Kidney glomerular epithelial cell (primary cell): Measurements from ENCODE around the gene ADGRL3.

Experiments used
- DNase-seq: peaks from one replicate; lab custom pipeline; 2025; lab: John Stamatoyannopoulos, UW

Gene ADGRL3

DNA sequence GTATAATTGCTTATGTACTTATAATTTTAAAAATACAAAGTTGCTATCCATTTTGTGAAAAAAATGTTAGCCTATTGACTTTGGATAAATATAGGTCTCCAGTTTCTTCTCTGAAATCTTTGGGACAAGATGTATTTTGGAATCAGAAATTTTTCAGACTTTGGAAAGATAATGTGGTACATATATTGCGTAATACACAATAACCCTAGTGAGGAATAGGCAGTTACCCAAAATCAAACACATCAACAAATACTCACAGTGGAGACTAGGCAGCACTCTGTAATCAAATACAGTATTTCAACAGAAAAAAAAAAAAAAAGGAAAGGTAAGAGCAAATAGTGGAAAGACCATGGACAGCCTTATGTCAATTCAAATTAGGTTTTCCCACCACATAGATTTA is 796.8 kb downstream of the ADGRL3 start:
- no peak for DNase-seq

DNA sequence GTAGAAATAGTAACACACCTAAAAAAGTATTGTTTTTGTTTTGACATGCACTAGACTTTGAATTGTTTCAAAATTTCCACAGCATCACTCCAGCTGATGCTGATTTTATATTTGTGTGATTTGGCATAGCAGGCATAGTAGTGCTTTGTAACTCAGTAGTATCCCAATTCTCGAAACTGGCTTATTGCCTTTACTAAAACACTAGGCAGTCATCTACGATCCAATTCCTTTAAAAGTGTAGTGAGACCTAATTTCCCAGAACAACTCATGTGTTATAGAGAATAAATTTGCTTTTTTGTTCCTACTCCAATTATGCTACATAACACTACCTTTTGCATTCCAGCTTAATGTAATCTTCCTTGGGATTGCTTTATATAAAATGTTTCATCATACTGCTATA is 797.7 kb downstream of the ADGRL3 start:
- DNase-seq: no peak

DNA sequence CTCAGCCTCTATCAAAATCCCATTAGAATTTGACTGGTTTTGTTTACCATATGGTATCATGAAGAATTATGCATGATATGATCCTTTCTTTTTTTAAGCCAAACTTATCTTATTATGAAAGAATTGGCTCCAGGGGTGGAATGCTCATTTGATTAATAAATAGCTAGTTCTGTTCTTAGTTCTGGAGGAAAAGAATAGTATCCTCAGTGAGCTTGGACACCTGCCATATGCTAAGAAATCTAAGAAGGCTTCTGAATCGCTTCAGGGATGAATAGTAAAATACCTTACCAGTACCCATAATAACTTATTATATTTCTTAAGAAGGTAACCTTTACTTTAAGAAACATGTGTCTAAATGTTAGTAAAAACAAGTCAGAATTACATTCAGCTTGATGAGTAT is 803.6 kb downstream of the ADGRL3 start:
- no peak for DNase-seq

DNA sequence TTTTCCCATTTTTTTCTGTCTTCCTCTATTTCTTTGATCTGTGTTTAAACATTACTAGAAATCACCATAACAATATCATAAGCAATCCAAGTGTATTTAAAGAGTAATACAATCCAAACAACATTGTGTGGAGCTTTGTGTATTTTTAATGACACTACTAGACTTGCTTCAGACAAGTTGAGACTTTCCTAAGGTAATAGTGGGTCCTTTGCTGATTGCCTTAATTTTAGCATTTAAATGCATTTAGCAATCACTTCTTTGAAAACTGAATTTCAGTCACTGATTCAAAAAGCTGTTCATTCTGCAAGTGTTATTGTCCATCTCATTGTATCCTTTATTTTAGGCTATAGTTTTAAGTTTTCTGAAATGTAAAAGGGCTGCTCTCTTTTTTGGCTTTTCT is 804.8 kb downstream of the ADGRL3 start:
- no peak for DNase-seq

DNA sequence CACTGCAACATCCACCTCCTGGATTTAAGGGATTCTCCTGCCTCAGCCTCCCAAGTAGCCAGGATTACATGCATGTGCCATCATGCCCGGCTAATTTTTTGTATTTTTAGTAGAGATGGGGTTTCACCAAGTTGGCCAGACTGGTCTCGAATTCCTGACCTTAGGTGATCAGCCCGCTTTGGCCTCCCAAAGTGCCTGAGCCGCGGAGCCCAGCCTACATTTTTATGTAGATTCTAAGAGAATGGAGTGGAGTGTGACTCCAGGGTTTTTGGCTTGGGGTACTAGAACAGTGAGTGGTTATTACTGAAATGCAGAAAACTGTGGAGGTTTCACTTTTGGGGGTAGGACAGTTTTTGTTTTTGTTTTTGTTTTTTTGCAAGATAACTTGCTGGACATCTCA is 806.0 kb downstream of the ADGRL3 start:
- no peak for DNase-seq

DNA sequence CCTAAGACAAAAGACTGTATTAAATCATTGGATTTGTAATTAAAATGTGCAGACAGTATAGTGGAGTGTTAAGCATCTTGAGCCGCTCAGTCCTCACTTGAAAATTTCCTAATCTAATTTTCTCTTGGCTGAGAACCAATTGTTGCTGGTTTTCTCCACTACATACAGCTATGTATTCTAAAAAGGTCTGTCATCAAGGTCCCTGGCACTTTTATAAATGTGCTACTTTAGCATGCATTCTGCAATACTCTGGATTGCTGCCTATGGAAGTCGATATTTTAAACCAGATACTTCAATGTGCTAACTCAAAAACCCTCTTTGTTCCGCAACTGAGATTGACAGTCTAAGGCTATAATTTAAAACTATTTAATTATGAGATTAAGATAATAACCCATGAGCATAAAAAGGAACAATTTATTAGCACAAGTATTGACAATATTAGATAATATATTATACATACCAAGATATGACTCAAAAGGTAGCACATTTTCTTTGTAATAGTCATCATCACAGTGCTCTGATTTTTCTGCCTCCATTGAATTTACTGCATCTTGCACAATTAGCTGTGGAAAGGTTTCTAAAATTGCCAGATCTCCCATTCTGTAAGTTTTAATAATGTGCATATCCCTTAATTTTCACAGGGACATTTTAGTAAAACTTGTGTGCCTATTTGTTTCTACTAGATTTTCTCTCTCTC is 815.1 kb downstream of the ADGRL3 start:
- DNase-seq: no peak

DNA sequence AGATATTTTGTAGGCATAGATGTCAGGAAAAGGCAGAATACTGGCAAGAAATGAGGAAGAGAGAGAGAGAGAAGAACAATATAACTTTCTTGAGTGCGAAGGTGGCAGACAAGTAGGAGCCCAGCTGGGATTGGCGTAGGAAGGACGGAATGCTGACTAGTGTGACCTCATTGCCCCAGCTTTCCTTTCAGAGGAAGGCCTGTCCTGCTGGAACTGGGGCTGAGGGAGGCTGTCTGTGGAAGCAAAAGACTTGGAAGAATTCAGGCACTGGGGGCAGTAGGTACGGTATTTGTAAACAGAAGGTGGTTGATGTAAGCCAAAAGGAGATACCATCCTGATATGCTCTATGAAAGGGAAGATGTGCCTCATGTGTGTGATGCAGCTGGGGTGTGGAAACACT is 818.4 kb downstream of the ADGRL3 start:
- no peak for DNase-seq

DNA sequence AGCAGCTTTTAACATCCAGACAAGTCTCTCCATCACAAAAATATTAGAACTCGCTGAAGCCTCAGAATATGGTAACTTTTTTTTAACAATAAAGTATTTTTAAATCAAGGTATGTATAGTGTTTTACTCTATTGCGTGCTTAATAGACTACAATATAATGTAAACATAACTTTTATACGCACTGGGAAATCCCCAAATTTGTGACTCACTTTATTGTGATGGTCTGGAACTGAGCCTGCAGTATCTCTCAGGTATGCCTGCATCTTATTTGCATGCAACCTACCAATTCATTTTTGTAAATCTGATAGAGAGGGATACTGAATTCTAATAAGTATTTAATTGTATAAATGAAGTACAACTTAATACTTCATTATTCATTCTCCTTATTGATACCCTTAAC is 823.5 kb downstream of the ADGRL3 start:
- no peak for DNase-seq

DNA sequence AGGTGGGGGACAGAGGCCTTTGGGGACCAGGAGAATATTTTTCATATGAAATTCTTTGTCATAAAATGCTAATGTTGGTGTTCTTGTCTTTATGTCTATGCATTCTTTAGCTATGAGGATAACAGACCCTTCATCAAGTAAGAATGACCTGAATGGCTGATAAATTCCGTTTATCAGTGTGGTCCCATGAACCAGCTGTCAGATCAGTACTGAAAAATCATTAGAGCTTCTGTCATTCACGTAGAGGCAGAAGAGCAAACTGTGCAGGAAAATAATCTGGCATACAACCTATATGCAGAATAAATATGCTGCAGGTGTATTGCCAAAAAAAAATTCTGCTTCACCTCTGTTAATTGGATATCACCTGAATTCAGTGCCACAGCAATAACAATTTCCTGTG is 828.6 kb downstream of the ADGRL3 start:
- no peak for DNase-seq

DNA sequence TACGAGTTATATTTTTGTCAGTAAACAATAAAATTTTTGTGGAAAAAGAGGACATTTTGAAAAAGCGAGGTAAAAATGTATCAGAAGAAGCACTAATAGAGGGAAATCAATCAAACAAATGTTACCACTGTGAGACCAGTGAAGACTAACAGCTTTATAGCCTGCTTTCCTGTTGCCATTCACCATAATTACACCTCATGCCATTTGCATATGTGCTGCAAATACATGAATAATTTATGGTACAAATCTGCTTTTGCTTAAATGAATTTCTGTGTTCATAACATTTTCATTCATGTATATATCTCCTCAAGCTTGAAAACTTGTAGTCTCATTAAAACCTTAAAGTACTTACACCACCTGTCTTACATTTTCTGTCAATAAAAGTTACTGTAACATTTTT is 830.8 kb downstream of the ADGRL3 start:
- no peak for DNase-seq

DNA sequence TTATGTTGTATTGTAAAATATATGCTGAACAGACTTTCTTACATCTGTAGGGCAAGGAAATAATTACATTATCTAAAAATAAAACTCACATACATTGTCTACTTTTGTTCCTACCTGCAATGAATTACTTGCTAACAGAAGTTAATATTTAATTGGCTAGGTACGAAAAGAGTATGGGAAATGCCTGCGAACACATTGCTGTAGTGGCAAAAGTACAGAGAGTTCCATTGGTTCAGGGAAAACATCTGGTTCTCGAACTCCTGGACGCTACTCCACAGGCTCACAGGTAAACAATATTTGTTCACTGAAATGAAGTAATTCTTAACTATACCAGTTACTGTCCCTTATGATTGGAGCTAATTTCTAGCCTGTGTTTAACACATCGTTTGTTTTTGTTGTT is 837.4 kb downstream of the ADGRL3 start:
- no peak for DNase-seq

DNA sequence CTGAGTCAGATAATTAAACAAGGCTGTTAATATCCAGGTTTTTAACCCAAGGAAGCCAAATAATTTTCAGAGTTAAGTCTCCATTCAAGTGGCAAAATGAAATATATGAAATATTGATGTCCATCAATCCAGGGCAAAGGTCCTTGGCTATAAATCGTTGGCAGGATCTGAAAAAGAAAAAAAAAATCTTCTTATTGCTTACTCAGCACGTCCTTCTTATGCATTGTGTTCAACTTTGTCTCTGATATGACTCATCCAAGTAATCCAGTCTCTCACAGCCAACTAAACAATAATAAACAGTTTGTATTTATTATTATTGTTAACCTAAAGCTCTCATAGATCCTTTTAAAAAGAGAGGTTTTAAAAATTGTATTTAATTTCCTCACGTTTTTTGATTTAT is 851.2 kb downstream of the ADGRL3 start:
- no peak for DNase-seq

DNA sequence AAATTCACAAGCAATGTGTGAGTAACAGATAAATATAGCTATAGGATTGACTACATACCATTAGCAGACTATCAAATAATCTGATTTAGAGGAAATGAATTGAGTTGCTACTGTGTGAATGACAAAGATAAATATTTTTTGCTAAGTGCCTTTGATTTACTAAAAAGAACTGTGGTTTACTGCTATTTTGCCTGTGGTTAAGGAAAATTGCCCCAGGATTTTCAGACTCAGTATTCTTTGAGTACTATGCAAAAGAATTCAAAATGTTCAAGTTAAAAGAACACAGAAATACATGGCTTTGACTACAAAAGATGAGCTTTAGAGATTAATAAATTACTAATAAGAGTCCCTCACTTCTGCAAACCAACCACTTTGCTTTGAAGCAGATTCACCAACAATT is 853.8 kb downstream of the ADGRL3 start:
- DNase-seq: no peak

DNA sequence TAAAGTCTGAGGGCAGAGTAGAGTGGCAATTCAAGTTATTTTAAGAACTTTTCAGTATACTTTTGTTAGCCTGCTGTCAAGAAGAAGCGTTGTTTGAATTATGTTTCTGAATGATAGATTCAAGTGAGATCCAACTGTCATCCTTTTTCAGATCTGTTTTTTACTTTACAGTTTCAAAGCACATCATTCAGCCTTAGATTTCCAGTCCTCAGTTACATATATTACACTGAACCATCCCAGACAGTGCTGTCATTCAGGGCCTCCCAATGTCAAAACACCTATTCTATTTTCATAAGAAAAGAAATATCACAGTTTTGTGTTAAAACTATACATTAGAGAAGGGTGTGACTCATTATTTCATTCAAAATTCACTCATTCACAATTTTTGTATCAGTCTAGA is 856.9 kb downstream of the ADGRL3 start:
- no peak for DNase-seq

DNA sequence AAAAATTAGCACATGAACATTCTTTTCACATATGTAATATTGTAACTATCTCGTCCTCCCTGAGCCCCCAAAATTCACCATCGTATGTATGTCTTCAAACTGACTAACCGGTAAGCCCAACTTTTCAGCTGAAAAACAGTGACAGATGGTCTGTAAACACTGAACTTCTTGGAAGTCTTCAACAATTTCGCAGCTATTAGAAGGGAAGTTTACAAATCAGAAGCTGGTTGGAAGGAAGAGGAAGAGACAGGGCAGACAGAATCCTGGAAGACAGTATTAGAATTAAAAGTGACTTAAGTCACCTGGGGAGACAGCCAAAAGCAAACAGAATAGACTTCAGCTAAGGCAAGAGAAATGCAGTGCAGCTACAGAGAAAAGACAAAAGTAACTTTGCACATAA is 858.4 kb downstream of the ADGRL3 start:
- DNase-seq: no peak

DNA sequence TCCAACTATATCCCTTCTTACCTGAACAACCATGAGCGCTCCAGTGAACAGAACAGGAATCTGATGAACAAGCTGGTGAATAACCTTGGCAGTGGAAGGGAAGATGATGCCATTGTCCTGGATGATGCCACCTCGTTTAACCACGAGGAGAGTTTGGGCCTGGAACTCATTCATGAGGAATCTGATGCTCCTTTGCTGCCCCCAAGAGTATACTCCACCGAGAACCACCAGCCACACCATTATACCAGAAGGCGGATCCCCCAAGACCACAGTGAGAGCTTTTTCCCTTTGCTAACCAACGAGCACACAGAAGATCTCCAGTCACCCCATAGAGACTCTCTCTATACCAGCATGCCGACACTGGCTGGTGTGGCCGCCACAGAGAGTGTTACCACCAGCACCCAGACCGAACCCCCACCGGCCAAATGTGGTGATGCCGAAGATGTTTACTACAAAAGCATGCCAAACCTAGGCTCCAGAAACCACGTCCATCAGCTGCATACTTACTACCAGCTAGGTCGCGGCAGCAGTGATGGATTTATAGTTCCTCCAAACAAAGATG is 870.2 kb downstream of the ADGRL3 start:
- no peak for DNase-seq

DNA sequence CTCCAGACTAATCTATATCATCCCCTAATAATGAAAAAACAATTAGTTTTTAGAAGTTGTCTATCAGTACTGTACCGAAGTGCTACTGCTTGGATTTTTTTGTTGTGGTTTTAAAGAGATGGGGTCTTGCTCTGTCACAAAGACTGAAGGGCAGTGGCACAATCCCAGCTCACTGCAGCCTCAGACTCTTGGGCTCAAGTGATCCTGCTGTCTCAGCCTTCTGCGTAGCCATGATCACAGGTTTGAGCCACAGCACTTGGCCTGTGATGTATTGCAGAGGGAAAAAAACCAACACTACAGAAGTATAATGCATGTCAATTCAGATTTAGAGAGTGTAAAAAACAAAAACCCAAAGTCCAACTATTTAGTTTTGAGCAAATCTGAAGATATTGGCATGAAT is 875.0 kb downstream of the ADGRL3 start:
- no peak for DNase-seq

DNA sequence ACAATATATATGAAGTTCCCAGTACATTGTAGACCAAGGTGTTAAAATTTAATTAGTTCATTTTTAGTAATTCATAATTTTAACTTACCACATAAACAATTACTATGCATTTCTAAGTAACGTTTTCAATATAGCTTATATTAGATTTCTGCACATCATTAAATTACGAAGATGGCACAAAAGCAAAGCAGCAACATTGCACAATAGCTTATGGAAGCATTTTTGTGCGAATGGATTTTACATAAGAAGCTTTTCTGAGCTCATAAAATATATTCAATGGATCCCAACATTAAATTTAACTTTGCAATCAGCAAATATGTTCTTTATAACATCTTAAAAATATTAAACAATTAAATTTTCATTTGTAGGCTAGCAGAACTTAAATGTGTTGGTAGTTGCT is 875.4 kb downstream of the ADGRL3 start:
- no peak for DNase-seq

DNA sequence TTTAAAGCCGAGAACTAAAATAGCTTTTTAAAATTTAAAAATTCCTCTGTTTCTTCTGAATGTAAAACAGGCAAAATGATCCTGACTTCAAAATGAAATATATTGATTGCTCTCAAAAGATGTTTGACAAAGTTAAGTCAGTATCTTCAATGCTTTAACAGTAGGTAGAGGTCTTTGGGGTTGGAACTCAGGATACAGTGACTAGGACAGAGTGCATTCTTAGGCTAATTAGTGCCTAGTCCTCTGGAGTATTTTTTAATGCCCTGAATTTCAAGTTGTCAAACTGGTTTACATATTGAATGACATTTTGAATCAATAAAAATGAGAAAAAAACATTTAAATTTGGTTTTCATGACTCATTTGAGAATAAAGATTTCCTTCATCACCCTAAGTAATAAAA is 877.3 kb downstream of the ADGRL3 start:
- DNase-seq: no peak

DNA sequence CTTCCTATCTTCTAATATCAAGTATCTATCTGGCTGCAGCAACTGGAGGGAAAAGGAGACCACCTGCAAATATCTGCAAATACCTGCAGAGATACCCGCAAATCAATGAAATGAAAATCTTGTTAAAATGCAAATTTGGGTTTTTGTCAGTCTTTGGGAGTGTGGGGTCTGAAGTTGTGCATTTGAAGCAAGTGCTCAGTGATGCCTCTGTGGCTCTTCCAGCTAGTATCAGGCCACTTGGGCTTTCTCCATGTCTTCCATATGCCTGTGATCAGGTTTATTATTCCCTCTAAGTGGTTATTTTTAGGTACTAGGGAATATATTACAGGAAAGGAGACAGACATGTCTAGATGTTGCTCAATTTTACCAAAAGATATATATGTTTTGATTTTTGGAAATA is 880.3 kb downstream of the ADGRL3 start:
- no peak for DNase-seq

DNA sequence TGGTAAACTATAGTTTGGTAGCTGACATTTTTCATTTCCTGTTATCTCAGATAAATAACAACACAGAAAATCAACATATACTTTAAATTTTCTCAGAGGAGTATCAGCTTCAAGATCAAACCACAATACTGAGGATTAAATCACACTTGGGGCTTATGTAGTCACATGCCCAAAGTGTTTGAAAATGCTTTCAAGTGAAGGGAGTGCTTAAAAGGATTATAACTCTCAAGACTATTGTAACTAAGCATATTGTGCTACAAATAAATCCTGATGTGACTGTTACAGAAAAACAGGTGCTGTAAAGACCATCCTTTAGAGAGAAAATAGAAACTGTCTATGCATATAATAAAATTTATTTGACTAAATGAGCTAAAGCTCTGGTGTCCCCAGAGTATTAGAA is 887.6 kb downstream of the ADGRL3 start:
- no peak for DNase-seq

DNA sequence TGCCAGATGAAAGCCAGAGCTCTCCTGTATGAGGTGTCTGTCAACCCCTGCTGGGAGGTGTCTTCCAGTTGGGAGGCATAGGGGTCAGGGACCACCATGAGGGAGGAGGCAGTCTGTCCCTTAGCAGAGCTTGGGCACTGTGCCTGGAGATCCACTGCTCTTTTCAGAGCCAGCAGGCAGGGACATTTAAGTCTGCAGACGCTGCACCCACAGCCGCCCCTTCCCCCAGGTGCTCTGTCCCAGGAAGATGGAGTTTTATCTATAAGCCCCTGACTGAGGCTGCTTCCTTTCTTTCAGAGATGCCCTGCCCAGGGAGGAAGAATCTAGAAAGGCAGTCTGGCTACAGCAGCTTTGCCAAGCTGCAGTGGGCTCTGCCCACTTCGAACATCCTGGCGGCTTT is 893.6 kb downstream of the ADGRL3 start:
- no peak for DNase-seq

DNA sequence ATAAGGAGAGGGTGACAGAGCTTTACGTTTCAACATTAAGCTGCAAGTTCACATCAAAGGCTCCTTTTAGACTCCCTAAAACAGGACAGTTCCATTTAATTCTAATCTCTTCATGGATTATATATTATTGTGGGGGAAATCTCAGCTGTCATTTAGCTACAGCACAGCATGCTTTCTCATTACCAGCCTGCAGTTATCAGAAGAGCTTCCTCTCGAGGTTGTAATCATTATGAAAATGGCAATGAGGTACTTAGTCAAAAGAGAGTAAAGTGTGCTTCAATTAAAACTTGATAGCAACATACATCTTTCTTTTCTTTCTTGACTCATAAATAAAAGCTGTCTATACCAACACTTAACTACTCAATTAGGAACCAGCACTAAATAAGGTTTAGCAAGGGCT is 896.8 kb downstream of the ADGRL3 start:
- no peak for DNase-seq

DNA sequence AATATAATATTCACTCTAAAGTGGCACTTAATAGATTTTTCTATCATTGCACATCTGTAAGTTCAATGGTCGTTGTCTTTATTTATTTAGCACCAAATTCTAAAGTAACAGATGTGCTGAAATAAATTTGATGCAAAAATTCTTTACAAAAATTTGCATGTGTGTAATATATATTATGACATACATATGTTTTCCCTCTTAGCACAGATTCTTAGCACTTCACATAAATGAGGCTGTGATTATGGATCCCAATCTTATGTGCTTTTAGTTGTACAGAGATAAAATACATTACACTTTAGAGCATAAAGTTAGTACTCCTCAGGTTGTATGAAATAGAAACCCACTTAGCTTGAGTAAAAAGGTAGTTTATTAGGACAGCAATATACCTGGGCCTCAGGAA is 915.1 kb downstream of the ADGRL3 start:
- DNase-seq: no peak
